K562 (cell line): ENCODE data around the gene C2orf92. TPM values are rescaled to one million over a fixed set of nuclear protein-coding genes. Genes with fewer than 3 reads are reported as not detected.
"Not testable (repeated sequence)": the region's sequence is repeated elsewhere in the genome, so short reads cannot be mapped to it uniquely, and the experiment has no call there.

Source experiments
- BACH1 ChIP-seq: fragments of 200-800 bp; sonication (Bioruptor generic); IDR thresholded peaks from 2 replicates; pipeline ENCODE4 v1.6.1; 2016; ENCODE audit warnings: missing genetic modification characterization, missing compliant biosample characterization
- DIDO1 ChIP-seq: fragments of 450-650 bp; IDR thresholded peaks from 2 replicates; pipeline ENCODE4 v1.6.1; 2016; ENCODE audit warnings: low read depth, missing biosample characterization, missing genetic modification characterization
- HSF4 ChIP-seq: fragments of 250-450 bp; sonication (Bioruptor Pico); IDR thresholded peaks from 2 replicates; pipeline ENCODE4 v2.1.2; 2022; ENCODE audit warnings: mild to moderate bottlenecking, moderate library complexity, borderline replicate concordance
- NR2C1 ChIP-seq, 2 experiments: fragments of 450-650 bp; IDR thresholded peaks; 2 replicates each; pipeline ENCODE4 v1.6.1; 2017; ENCODE audit warnings: mild to moderate bottlenecking in 2 of 2, antibody characterized with exemption in 1 of 2, inconsistent platforms in 1 of 2, missing compliant biosample characterization in 1 of 2, missing genetic modification characterization in 1 of 2
- SMAD4 ChIP-seq: fragments of 250-450 bp; sonication (Bioruptor Pico); conservative IDR thresholded peaks from 2 replicates; pipeline ENCODE4 v1.8.0; 2021; ENCODE audit warnings: inconsistent platforms, mild to moderate bottlenecking, moderate library complexity
- SMARCE1 ChIP-seq: fragments of 450-650 bp; IDR thresholded peaks from 2 replicates; pipeline ENCODE4 v1.7.1; 2016; ENCODE audit warnings: mild to moderate bottlenecking
- SRF ChIP-seq, 2 experiments: fragments of 250-450, 450-650 bp in 1 of 2; sonication (Bioruptor Pico) in 1 of 2; sonication (generic) in 1 of 2; formaldehyde crosslinking; IDR thresholded peaks; 2 replicates each; pipeline versions ENCODE4 v1.5.0 to v1.5.1; 2020 to 2022; ENCODE audit warnings: mild to moderate bottlenecking in 1 of 2, missing genetic modification reagents in 1 of 2
- ZNF583 ChIP-seq: fragments of 250-450 bp; sonication (Bioruptor Pico); IDR thresholded peaks from 2 replicates; pipeline ENCODE4 v1.4.0; 2020
- ZNF644 ChIP-seq: fragments of 200-800 bp; sonication (Bioruptor generic); IDR thresholded peaks from 2 replicates; pipeline ENCODE4 v1.6.1; 2016; ENCODE audit warnings: low read depth, missing genetic modification characterization, missing compliant biosample characterization
- ZNF668 ChIP-seq: fragments of 250-450 bp; sonication (Bioruptor Pico); IDR thresholded peaks from 2 replicates; pipeline ENCODE4 v1.8.0; 2022; ENCODE audit warnings: mild to moderate bottlenecking, inconsistent platforms
- ZNF75A ChIP-seq: fragments of 450-650 bp; formaldehyde crosslinking; IDR thresholded peaks from 2 replicates; pipeline ENCODE4 v1.4.0; 2020; ENCODE audit warnings: mild to moderate bottlenecking
- polyA plus RNA-seq, 8 experiments: library from polyadenylated mRNA; depleted of rRNA in 4 of 8; stranded (reverse) in 5 of 8; unstranded in 3 of 8; fragments of >200 nt; fragmentation: Nextera tagmentation in 2 of 8; fragmentation: Illumina TruSeq in 1 of 8; extraction: Ambion mirVana in 2 of 8; extraction: Trizol in 1 of 8; gene quantifications; 2 replicates each; pipeline versions ENCODE4 v1.2.1 to v1.2.3, GENCODE V29; 2011 to 2014; ENCODE audit warnings: inconsistent platforms in 1 of 8, missing spikeins in 1 of 8
- total RNA-seq, 7 experiments: library from RNA; depleted of rRNA in 6 of 7; stranded (reverse); fragments of >200 nt in 6 of 7; fragmentation: Illumina TruSeq in 2 of 7; extraction: Trizol in 2 of 7; gene quantifications; 2 replicates each; pipeline versions ENCODE4 v1.2.1 to v1.2.3, GENCODE V29; 2011 to 2021; ENCODE audit warnings: low replicate concordance in 1 of 7
- TF ChIP-seq, protein P1 (sequence below): fragments of 250-450 bp; sonication (Bioruptor Pico); IDR thresholded peaks from 2 replicates; pipeline ENCODE4 v1.4.0; 2020
- TF ChIP-seq, protein P2 (sequence below): fragments of 250-450 bp; sonication (Bioruptor Pico); IDR thresholded peaks from 2 replicates; pipeline ENCODE4 v1.4.0; 2020; ENCODE audit warnings: mild to moderate bottlenecking, moderate library complexity, borderline replicate concordance
- TF ChIP-seq, protein P3 (sequence below), 2 experiments: IDR thresholded peaks in 1 of 2; conservative IDR thresholded peaks in 1 of 2; 2 replicates each; pipeline ENCODE4 v1.6.1; 2016; ENCODE audit warnings: low read depth in 2 of 2, mild to moderate bottlenecking in 1 of 2, missing compliant biosample characterization in 1 of 2, missing genetic modification characterization in 1 of 2, moderate library complexity in 1 of 2

C2orf92 gene
- total and polyA plus RNA-seq, 9 of the 15 experiments (the other 6 are each of a cell fraction or from before 2014, with no cell fraction given): 0.65 to 6.8 (median 3.6) TPM

DNA sequence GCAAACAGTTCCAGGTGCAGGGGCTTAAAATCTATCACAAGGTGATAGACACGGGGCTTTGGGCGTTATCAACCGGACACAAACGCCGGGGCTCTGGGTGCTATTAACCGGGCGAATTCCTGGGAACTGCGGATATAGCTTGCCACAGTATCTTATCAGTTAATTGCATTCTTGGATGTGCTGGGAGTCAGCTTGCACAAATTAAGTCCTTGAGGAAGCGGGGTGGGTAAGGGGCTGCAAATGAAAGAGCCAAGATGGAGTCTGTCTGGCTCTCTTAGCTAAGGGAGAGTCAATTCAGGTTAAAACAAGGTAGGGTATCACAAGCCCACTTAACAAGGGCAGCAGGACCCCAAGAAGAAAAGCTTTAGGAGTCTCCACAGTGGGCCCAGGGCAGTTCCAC lies 42.7 kb downstream of the C2orf92 start (continued):
- TF ChIP-seq, protein P1, sequence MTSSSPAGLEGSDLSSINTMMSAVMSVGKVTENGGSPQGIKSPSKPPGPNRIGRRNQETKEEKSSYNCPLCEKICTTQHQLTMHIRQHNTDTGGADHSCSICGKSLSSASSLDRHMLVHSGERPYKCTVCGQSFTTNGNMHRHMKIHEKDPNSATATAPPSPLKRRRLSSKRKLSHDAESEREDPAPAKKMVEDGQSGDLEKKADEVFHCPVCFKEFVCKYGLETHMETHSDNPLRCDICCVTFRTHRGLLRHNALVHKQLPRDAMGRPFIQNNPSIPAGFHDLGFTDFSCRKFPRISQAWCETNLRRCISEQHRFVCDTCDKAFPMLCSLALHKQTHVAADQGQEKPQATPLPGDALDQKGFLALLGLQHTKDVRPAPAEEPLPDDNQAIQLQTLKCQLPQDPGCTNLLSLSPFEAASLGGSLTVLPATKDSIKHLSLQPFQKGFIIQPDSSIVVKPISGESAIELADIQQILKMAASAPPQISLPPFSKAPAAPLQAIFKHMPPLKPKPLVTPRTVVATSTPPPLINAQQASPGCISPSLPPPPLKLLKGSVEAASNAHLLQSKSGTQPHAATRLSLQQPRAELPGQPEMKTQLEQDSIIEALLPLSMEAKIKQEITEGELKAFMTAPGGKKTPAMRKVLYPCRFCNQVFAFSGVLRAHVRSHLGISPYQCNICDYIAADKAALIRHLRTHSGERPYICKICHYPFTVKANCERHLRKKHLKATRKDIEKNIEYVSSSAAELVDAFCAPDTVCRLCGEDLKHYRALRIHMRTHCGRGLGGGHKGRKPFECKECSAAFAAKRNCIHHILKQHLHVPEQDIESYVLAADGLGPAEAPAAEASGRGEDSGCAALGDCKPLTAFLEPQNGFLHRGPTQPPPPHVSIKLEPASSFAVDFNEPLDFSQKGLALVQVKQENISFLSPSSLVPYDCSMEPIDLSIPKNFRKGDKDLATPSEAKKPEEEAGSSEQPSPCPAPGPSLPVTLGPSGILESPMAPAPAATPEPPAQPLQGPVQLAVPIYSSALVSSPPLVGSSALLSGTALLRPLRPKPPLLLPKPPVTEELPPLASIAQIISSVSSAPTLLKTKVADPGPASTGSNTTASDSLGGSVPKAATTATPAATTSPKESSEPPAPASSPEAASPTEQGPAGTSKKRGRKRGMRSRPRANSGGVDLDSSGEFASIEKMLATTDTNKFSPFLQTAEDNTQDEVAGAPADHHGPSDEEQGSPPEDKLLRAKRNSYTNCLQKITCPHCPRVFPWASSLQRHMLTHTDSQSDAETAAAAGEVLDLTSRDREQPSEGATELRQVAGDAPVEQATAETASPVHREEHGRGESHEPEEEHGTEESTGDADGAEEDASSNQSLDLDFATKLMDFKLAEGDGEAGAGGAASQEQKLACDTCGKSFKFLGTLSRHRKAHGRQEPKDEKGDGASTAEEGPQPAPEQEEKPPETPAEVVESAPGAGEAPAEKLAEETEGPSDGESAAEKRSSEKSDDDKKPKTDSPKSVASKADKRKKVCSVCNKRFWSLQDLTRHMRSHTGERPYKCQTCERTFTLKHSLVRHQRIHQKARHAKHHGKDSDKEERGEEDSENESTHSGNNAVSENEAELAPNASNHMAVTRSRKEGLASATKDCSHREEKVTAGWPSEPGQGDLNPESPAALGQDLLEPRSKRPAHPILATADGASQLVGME: peak; percentile 98
- TF ChIP-seq ZNF668 (CRISPR knock-in tag): peak; percentile 91; the same call in 1 of the 2 replicates
- peak; percentile 60 for TF ChIP-seq SMARCE1
- peak; percentile 52; the same call in 1 of the 2 replicates for TF ChIP-seq BACH1 (tag)
- 0 out of 2 replicates have a peak, but pooled peaks have one; percentile 57 for TF ChIP-seq ZNF644 (tag)
- 0 out of 4 replicates have a peak, but pooled peaks of 1 of the 2 experiments have one; percentile 30 for TF ChIP-seq SRF (CRISPR knock-in tag; IDR thresholded peaks at IDR 0.05)
- TF ChIP-seq, protein P2, sequence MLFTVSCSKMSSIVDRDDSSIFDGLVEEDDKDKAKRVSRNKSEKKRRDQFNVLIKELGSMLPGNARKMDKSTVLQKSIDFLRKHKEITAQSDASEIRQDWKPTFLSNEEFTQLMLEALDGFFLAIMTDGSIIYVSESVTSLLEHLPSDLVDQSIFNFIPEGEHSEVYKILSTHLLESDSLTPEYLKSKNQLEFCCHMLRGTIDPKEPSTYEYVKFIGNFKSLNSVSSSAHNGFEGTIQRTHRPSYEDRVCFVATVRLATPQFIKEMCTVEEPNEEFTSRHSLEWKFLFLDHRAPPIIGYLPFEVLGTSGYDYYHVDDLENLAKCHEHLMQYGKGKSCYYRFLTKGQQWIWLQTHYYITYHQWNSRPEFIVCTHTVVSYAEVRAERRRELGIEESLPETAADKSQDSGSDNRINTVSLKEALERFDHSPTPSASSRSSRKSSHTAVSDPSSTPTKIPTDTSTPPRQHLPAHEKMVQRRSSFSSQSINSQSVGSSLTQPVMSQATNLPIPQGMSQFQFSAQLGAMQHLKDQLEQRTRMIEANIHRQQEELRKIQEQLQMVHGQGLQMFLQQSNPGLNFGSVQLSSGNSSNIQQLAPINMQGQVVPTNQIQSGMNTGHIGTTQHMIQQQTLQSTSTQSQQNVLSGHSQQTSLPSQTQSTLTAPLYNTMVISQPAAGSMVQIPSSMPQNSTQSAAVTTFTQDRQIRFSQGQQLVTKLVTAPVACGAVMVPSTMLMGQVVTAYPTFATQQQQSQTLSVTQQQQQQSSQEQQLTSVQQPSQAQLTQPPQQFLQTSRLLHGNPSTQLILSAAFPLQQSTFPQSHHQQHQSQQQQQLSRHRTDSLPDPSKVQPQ (CRISPR knock-in tag): 0 out of 2 replicates have a peak, but pooled peaks have one; percentile 50
- TF ChIP-seq ZNF75A (CRISPR knock-in tag): peak; percentile 31; the same call in 1 of the 2 replicates
- TF ChIP-seq ZNF583: peak; percentile 98
- TF ChIP-seq, protein P3, sequence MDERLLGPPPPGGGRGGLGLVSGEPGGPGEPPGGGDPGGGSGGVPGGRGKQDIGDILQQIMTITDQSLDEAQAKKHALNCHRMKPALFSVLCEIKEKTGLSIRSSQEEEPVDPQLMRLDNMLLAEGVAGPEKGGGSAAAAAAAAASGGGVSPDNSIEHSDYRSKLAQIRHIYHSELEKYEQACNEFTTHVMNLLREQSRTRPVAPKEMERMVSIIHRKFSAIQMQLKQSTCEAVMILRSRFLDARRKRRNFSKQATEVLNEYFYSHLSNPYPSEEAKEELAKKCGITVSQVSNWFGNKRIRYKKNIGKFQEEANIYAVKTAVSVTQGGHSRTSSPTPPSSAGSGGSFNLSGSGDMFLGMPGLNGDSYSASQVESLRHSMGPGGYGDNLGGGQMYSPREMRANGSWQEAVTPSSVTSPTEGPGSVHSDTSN (CRISPR knock-in tag; IDR thresholded peaks at IDR 0.05; ENCODE audit: low read depth): not testable (repeated sequence)
- TF ChIP-seq, protein P3 (tag; conservative IDR thresholded peaks at IDR 0.05; ENCODE audit: low read depth): 0 out of 2 replicates have a peak, but pooled peaks have one; percentile 29
- peak; percentile 98 for TF ChIP-seq SMAD4
- peak; percentile 51; the same call in 1 of the 2 replicates for TF ChIP-seq DIDO1
- TF ChIP-seq NR2C1 (IDR thresholded peaks at IDR 0.05): not testable (repeated sequence)
- TF ChIP-seq NR2C1 (tag; IDR thresholded peaks at IDR 0.05): peak; percentile 88
- TF ChIP-seq HSF4 (CRISPR knock-in tag): peak; percentile 97
